Measurements from ENCODE around the gene STK40.

DNA sequence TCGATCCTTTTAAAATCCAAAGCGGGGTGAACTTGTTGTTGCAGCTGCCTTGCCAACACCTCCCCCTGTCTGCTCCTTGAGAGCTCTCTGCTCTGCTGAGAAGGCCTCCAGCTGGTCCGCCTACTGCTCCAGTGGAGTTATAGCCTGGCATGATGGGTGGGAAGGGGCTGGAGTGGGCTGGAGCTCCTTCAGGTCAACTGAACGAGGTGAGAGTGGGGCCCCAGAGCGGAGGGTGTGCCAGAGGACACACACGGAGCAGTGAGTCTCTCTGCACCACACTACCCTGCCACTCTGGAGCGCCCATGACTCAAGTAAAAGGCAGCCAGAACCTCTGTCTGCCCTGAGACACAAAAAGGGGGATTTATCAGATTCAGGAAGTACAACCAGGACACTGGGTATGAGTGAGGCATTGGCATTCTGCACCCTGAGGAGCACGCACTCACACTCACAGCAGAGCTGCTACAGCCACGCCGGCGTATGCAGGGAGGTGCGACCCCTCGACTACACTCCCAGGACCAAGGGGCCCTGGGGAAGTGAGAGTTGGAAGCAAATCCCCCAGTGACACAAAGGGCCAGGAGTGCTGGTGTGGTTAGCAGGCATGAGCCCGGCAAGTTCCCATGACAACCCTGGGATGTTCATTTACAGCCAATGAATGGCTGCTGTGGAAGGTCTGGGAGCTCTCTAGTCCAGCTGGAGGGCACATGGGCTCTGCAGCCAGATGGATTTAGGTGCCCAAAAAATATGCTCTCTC, 34.3 kb downstream of the STK40 start:
- TF ChIP-seq, protein P1, sequence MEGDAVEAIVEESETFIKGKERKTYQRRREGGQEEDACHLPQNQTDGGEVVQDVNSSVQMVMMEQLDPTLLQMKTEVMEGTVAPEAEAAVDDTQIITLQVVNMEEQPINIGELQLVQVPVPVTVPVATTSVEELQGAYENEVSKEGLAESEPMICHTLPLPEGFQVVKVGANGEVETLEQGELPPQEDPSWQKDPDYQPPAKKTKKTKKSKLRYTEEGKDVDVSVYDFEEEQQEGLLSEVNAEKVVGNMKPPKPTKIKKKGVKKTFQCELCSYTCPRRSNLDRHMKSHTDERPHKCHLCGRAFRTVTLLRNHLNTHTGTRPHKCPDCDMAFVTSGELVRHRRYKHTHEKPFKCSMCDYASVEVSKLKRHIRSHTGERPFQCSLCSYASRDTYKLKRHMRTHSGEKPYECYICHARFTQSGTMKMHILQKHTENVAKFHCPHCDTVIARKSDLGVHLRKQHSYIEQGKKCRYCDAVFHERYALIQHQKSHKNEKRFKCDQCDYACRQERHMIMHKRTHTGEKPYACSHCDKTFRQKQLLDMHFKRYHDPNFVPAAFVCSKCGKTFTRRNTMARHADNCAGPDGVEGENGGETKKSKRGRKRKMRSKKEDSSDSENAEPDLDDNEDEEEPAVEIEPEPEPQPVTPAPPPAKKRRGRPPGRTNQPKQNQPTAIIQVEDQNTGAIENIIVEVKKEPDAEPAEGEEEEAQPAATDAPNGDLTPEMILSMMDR (IDR thresholded peaks at IDR 0.05; ENCODE audit: low read depth, low read length): no peak
- no peak for TF ChIP-seq EZH2phosphoT487 (IDR thresholded peaks at IDR 0.05; ENCODE audit: low read depth)
